Vagina (tissue), 2 donors: ENCODE data around the gene ABHD2.

Source experiments
- CTCF ChIP-seq, 3 experiments: fragments of 450-650 bp in 2 of 3; fragments of 200-600 bp in 1 of 3; sonication (generic) in 1 of 3; IDR thresholded peaks; one replicate each; pipeline ENCODE4 v1.5.1; 2017 to 2019; ENCODE audit warnings: antibody characterized with exemption in 3 of 3, mild to moderate bottlenecking in 2 of 3, moderate library complexity in 2 of 3
- POLR2A ChIP-seq, 2 donors: fragments of 450-650 bp; IDR thresholded peaks; one replicate each; pipeline ENCODE4 v1.6.1; 2017; ENCODE audit warnings: antibody characterized with exemption in 2 of 2, mild to moderate bottlenecking in 2 of 2, moderate library complexity in 2 of 2
- POLR2AphosphoS5 ChIP-seq, 2 donors: sonication (generic); formaldehyde crosslinking; IDR thresholded peaks; one replicate each; pipeline ENCODE4 v1.9.0; 2017; ENCODE audit warnings: antibody characterized with exemption in 2 of 2, mild to moderate bottlenecking in 2 of 2, low read depth in 1 of 2; ENCODE audit not compliant: insufficient read depth in 1 of 2

- no peak for TF ChIP-seq CTCF (IDR thresholded peaks at IDR 0.05)
- TF ChIP-seq POLR2A (IDR thresholded peaks at IDR 0.05) = no peak
- no peak for TF ChIP-seq POLR2AphosphoS5 (IDR thresholded peaks at IDR 0.05; ENCODE audit: insufficient read depth in 1 of 2, low read depth in 1 of 2)
Measured at GRCh38 chr15:89103481-89104171, 15.4 kb downstream of the ABHD2 start.
